Measurements from ENCODE around the gene XRCC4. TPM values are rescaled to one million over a fixed set of nuclear protein-coding genes. Genes with fewer than 3 reads are reported as not detected.

XRCC4 gene
- total and polyA plus RNA-seq, 2 of the 8 experiments (the other 6 are each of a cell fraction or from before 2014, with no cell fraction given) = 3.0 to 8.3 TPM

DNA sequence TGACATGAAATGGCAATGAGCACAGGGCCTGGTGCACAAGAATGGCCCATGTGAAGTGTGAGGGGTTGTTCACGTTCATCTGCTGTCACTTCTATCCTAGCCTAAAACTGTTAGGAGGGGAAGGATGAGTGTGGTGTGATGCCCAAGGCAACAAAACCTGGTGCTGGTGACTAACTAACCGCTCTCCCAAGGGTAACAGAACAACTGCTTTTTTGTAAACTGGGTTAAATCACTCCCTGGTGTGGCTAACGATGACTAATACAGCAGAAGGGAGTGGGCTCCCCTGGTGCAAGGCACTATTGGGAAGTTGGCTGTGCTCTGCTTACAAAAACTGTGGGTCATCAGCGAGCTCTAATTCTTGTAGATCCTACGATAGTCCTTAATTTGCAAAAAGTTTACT is 291.0 kb downstream of the XRCC4 start:
- Histone ChIP-seq H4K8ac (ENCODE audit: extremely low read depth, insufficient read depth, low read length) (no peak overlapping the region), H4K5ac (ENCODE audit: insufficient read length, low read depth, low read length) (no peak overlapping the region), H2BK20ac (ENCODE audit: low read length) (peak overlapping the region; percentile 19; the same call in 1 of the 2 replicates), H2BK15ac (ENCODE audit: low read length) (no peak overlapping the region), H2BK5ac (ENCODE audit: low read depth, low read length) (no peak overlapping the region), H3K18ac (ENCODE audit: extremely low read depth, low read length) (0 out of 2 replicates have a peak overlapping the region, but pooled peaks have one; percentile 14), H4K20me1 (replicated peaks in 1 of 2; ENCODE audit: control insufficient read depth in 1 of 2, insufficient read depth in 2 of 2, low read length in 2 of 2) (no peaks in the 10 kb centered on the region), H3K27ac (ENCODE audit: low read depth, low read length) (no peak overlapping the region), H3K4me2 (ENCODE audit: insufficient read depth in 1 of 2, low read depth in 2 of 2, low read length in 2 of 2) (no peak overlapping the region), H3K14ac (ENCODE audit: insufficient read length) (no peak overlapping the region), H2AFZ (ENCODE audit: low read length) (peak overlapping the region; percentile 75; the same call in 1 of the 2 replicates), H3K4ac (replicated peaks; ENCODE audit: insufficient read length, low read depth, low read length) (no peak overlapping the region), H3K4me3 (ENCODE audit: extremely low read depth in 1 of 4, insufficient read depth in 2 of 4, low read depth in 3 of 4, low read length in 4 of 4) (no peak overlapping the region), H3K9ac (replicated peaks in 1 of 4; ENCODE audit: extremely low read depth in 1 of 4, low read depth in 3 of 4, low read length in 3 of 4) (no peak overlapping the region), H3K56ac (replicated peaks; ENCODE audit: insufficient read length, low read depth, low read length) (no peak overlapping the region), H2BK120ac (replicated peaks; ENCODE audit: low read depth, low read length) (no peak overlapping the region), H2BK12ac (ENCODE audit: low read depth, low read length) (no peak overlapping the region), H4K91ac (replicated peaks; ENCODE audit: insufficient read length, low read length) (no peak overlapping the region), H2AK5ac (ENCODE audit: low read depth, low read length) (no peak overlapping the region), H3K79me1 (ENCODE audit: low read depth, low read length) (no peaks in the 10 kb centered on the region), H3K79me2 (ENCODE audit: control insufficient read depth in 1 of 2, insufficient read depth in 2 of 2, low read length in 2 of 2) (no peaks in the 10 kb centered on the region), H3K9me3 (ENCODE audit: insufficient read depth in 2 of 2, low read depth in 1 of 2, low read length in 1 of 2) (no peaks in the 10 kb centered on the region), H3K27me3 (replicated peaks in 1 of 4; ENCODE audit: control insufficient read depth in 3 of 4, extremely low read depth in 1 of 4, insufficient read depth in 3 of 4, low read length in 3 of 4) (no peaks in the 10 kb centered on the region), H3K23me2 (ENCODE audit: low read depth, low read length) (no peaks in the 10 kb centered on the region), H3K36me3 (ENCODE audit: control insufficient read depth in 2 of 4, insufficient read depth in 4 of 4, low read length in 3 of 4) (no peaks in the 10 kb centered on the region), H3K4me1 (replicated peaks in 1 of 4; ENCODE audit: control insufficient read depth in 3 of 4, insufficient read depth in 4 of 4, low read length in 3 of 4) (peaks cover 0 to 3% (median 2%) of the 10 kb centered on the region in 4 experiments; a peak in 2 of 7 replicates), H3K23ac (ENCODE audit: insufficient read length) (no peak overlapping the region)
- DNase-seq (ENCODE audit: low read depth in 1 of 2, low spot score in 2 of 2) (no peak), FAIRE-seq (no peak)
- 85% methylated on average over 5 of the region's 5 CpGs; no CpG with 5 or more reads in 1 of the 2 experiments for WGBS, 2 experiments (ENCODE audit: extremely low coverage in 1 of 2, insufficient coverage in 1 of 2, insufficient read length in 1 of 2, insufficient replicate concordance in 2 of 2, low coverage in 1 of 2, low lambda C conversion rate in 2 of 2, missing lambda C conversion rate in 1 of 2)
- ChIA-PET POLR2A (ENCODE audit: partially characterized antibody) (no interaction called here), CTCF (ENCODE audit: partially characterized antibody) (interaction anchor here (0.9 to 2.0 kb wide), 2 partner anchors 10 to 13 kb away, joined by 3 to 7 read pairs; no protein-coding TSS in a partner anchor)
- TF ChIP-seq SP4 (IDR thresholded peaks at IDR 0.05; ENCODE audit: low read length) (no peak), SAP30 (IDR thresholded peaks at IDR 0.05; ENCODE audit: insufficient read depth, insufficient replicate concordance, low read length) (no peak), NRF1 (IDR thresholded peaks at IDR 0.05; ENCODE audit: low read depth, low read length) (no peak), CHD1 (IDR thresholded peaks at IDR 0.05; ENCODE audit: low read depth, low read length) (no peak), TAF1 (IDR thresholded peaks at IDR 0.05; ENCODE audit: low read depth, low read length) (no peak), KDM5A (IDR thresholded peaks at IDR 0.05; ENCODE audit: low read length) (no peak), SP2 (IDR thresholded peaks at IDR 0.05; ENCODE audit: low read length) (no peak), ASH2L (IDR thresholded peaks at IDR 0.05; ENCODE audit: low read length) (no peak), SIX5 (IDR thresholded peaks at IDR 0.05; ENCODE audit: low read depth, low read length) (no peak), SP1 (IDR thresholded peaks at IDR 0.05; ENCODE audit: low read depth, low read length) (no peak), CEBPB (IDR thresholded peaks at IDR 0.05; ENCODE audit: low read depth, low read length) (no peak), POLR2AphosphoS5 (IDR thresholded peaks at IDR 0.05; ENCODE audit: low read depth, low read length) (no peak)
- TF ChIP-seq, protein P1, sequence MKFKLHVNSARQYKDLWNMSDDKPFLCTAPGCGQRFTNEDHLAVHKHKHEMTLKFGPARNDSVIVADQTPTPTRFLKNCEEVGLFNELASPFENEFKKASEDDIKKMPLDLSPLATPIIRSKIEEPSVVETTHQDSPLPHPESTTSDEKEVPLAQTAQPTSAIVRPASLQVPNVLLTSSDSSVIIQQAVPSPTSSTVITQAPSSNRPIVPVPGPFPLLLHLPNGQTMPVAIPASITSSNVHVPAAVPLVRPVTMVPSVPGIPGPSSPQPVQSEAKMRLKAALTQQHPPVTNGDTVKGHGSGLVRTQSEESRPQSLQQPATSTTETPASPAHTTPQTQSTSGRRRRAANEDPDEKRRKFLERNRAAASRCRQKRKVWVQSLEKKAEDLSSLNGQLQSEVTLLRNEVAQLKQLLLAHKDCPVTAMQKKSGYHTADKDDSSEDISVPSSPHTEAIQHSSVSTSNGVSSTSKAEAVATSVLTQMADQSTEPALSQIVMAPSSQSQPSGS (IDR thresholded peaks at IDR 0.05; ENCODE audit: low read length) = no peak
- TF ChIP-seq, protein P2, sequence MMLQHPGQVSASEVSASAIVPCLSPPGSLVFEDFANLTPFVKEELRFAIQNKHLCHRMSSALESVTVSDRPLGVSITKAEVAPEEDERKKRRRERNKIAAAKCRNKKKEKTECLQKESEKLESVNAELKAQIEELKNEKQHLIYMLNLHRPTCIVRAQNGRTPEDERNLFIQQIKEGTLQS (IDR thresholded peaks at IDR 0.05; ENCODE audit: insufficient read depth, low read depth, low read length) = no peak
